Peyer's patch (tissue), 4 donors: ENCODE data around the gene ATP12A. TPM values are rescaled to one million over a fixed set of nuclear protein-coding genes. Genes with fewer than 3 reads are reported as not detected.

Source experiments
- DNase-seq, 3 donors: peaks; one replicate each; pipeline ENCODE4 v3.0.0-alpha.2; 2017 to 2019
- H3K27ac ChIP-seq, 4 donors: fragments of 200-600 bp; sonication (generic); one replicate each; pipeline ENCODE4 v1.5.1; 2016 to 2019
- H3K27me3 ChIP-seq, 2 donors: fragments of 200-600 bp; sonication (generic); one replicate each; pipeline ENCODE4 v1.5.1; 2019
- H3K36me3 ChIP-seq, 3 donors: fragments of 200-600 bp; sonication (generic); one replicate each; pipeline ENCODE4 v1.5.1; 2016 to 2019
- H3K4me1 ChIP-seq, 4 donors: fragments of 200-600 bp; sonication (generic); one replicate each; pipeline ENCODE4 v1.5.1; 2016 to 2019
- H3K4me3 ChIP-seq, 4 donors: fragments of 200-600 bp; sonication (generic); 1 replicate in 3 of 4; 2 replicates in 1 of 4; pipeline ENCODE4 v1.5.1; 2016 to 2019; ENCODE audit warnings: mild to moderate bottlenecking in 1 of 4
- H3K9me3 ChIP-seq, 4 donors: fragments of 200-600 bp; sonication (generic); one replicate each; pipeline ENCODE4 v1.5.1; 2016 to 2019; ENCODE audit warnings: mild to moderate bottlenecking in 1 of 4
- POLR2A ChIP-seq, 2 donors: fragments of 450-650 bp; IDR thresholded peaks; one replicate each; pipeline ENCODE4 v1.5.1; 2017; ENCODE audit warnings: antibody characterized with exemption in 2 of 2, mild to moderate bottlenecking in 2 of 2, moderate library complexity in 2 of 2
- total RNA-seq, 4 donors: library from RNA; depleted of rRNA; stranded (reverse); fragments of >200 nt; gene quantifications; one replicate each; pipeline ENCODE4 v1.1.0, GENCODE V29; 2016
- TF ChIP-seq, protein P1 (sequence below), 6 experiments: fragments of 450-650 bp in 4 of 6; fragments of 200-600 bp in 2 of 6; sonication (generic) in 1 of 6; IDR thresholded peaks; one replicate each; pipeline ENCODE4 v1.5.1; 2017 to 2019; ENCODE audit warnings: antibody characterized with exemption in 6 of 6, mild to moderate bottlenecking in 3 of 6, moderate library complexity in 1 of 6

ATP12A gene
- total RNA-seq, 4 donors from 2014 or later = not detected

DNA sequence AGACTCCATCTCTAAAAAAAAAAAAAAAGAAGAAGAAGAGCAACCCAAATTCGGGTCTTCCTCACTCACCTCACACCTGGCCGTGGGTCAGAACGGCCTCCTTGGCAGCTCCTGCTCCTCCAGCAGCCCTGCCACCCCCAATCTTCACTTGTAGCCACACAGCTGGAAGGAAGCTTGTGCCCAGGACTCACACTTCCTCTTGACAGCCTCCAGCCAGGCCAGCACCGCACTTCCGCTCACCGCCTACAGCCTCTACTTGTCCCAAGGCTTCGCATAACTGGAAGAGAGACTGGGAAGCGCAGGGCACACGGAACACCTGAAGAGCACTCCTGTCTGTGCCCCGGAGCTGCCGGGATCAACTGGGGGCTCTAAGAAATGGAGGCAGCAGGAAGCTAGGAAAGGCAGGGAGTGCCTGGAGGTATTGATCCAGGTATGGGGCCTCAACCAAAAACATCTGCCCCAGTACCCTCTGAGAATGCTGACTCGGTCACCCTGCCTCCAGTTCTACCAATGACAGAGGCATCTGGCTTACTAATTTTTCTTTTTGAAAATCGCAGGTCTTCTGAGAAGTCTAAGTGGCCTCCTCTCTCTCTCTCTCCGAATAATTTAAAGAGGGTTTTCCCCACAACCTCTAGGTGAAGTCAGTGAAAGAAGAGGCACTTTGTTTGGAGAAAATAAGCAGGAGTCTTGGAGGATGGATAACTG is 31.1 kb upstream of the ATP12A start:
- H3K27ac ChIP-seq = no peak overlapping the region
- H3K4me3 ChIP-seq = no peak overlapping the region
- no peak for DNase-seq
- no peaks in the 10 kb centered on the region for H3K36me3 ChIP-seq
- H3K9me3 ChIP-seq = no peaks in the 10 kb centered on the region
- TF ChIP-seq POLR2A (IDR thresholded peaks at IDR 0.05) = no peak
- TF ChIP-seq, protein P1, sequence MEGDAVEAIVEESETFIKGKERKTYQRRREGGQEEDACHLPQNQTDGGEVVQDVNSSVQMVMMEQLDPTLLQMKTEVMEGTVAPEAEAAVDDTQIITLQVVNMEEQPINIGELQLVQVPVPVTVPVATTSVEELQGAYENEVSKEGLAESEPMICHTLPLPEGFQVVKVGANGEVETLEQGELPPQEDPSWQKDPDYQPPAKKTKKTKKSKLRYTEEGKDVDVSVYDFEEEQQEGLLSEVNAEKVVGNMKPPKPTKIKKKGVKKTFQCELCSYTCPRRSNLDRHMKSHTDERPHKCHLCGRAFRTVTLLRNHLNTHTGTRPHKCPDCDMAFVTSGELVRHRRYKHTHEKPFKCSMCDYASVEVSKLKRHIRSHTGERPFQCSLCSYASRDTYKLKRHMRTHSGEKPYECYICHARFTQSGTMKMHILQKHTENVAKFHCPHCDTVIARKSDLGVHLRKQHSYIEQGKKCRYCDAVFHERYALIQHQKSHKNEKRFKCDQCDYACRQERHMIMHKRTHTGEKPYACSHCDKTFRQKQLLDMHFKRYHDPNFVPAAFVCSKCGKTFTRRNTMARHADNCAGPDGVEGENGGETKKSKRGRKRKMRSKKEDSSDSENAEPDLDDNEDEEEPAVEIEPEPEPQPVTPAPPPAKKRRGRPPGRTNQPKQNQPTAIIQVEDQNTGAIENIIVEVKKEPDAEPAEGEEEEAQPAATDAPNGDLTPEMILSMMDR (IDR thresholded peaks at IDR 0.05) = no peak
- no peaks in the 10 kb centered on the region for H3K4me1 ChIP-seq
- H3K27me3 ChIP-seq = no peaks in the 10 kb centered on the region

DNA sequence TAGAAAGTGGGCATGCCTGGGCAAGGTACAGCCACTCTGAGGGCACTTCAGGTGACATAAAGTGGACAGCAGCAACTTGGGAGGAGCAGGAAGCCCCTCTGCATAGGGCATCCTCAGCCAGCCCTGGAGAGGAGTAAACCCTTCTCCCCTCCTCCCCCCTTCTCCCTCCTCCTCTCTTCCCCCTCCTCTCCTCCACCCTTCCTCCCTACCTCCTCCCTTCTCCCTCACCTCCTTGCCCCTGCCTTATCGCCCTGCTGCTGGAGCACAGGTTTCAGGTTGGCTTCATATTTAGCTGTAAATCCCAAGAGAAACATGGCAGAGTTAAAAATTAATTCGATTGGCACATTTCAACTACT is 30.5 kb upstream of the ATP12A start:
- H3K9me3 ChIP-seq = no peaks in the 10 kb centered on the region
- no peak for DNase-seq
- no peaks in the 10 kb centered on the region for H3K27me3 ChIP-seq
- H3K36me3 ChIP-seq = no peaks in the 10 kb centered on the region
- no peak overlapping the region for H3K27ac ChIP-seq
- H3K4me1 ChIP-seq = no peaks in the 10 kb centered on the region
- no peak overlapping the region for H3K4me3 ChIP-seq
- TF ChIP-seq, protein P1 (IDR thresholded peaks at IDR 0.05) = no peak
- TF ChIP-seq POLR2A (IDR thresholded peaks at IDR 0.05) = no peak

DNA sequence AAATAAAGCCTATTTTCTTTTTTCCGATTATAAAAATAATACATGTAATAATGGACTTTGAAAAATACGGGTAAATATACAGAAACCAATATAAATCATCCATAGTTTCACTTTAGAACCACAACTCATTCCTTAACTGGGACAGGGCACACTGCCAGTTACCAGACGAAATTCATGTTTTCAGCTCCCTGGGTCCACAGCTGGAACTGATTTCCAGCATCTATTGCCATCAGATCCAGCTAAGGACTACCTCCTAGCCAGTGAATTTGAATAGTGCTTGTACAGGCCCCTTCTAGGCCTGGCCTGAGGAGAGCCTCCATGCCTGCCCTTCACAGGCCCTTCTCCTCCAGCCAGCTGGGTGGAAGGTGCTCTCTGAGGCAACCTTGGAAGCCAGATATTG is 30.0 kb upstream of the ATP12A start:
- Histone ChIP-seq H3K36me3 (no peaks in the 10 kb centered on the region), H3K27ac (peak overlapping the region in 1 of 4 donors; percentile 59)
- no peak for DNase-seq

DNA sequence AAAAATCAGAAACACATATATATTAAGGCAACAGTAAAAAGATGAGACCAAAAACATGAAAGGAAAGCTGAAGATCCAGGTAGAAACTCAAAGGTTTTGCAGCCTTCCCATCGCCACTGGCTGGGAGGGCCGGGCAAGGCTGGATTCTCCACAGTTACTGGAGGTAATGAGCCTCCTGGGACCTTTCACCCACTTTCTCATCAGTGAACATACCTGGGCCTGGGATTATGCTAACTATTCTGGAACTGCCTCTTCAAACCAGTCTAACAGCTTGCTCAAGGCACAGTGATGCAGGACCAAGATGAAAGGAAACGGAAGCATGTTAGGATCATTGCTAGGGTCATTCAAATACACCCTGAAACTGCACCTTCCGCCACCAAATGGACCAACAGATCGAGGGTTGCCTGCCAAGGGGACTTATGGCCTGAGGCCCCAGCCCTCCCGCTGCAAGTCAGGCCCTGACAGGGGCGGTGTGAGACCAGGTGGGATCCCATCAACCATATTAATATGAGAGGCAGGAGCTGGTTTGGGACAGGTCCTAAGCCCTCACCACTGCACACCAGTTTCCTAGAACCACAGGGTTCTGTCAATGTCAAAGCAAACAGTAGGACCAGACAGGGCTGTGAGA is 28.4 kb upstream of the ATP12A start:
- no peaks in the 10 kb centered on the region for H3K4me1 ChIP-seq
- H3K27me3 ChIP-seq = no peaks in the 10 kb centered on the region
- H3K4me3 ChIP-seq = no peak overlapping the region
- DNase-seq = peak in 1 of 3 donors; percentile 68
- no peaks in the 10 kb centered on the region for H3K9me3 ChIP-seq
- no peaks in the 10 kb centered on the region for H3K36me3 ChIP-seq
- peak overlapping the region in 1 of 4 donors; percentile 68 for H3K27ac ChIP-seq
- TF ChIP-seq, protein P1 (IDR thresholded peaks at IDR 0.05) = no peak
- no peak for TF ChIP-seq POLR2A (IDR thresholded peaks at IDR 0.05)

More for the DNA sequence above, 30.0 kb upstream of the ATP12A start:
- Histone ChIP-seq H3K4me3 (no peak overlapping the region), H3K9me3 (no peaks in the 10 kb centered on the region), H3K4me1 (no peaks in the 10 kb centered on the region), H3K27me3 (no peaks in the 10 kb centered on the region)
- TF ChIP-seq, protein P1 (IDR thresholded peaks at IDR 0.05) = no peak
- no peak for TF ChIP-seq POLR2A (IDR thresholded peaks at IDR 0.05)

DNA sequence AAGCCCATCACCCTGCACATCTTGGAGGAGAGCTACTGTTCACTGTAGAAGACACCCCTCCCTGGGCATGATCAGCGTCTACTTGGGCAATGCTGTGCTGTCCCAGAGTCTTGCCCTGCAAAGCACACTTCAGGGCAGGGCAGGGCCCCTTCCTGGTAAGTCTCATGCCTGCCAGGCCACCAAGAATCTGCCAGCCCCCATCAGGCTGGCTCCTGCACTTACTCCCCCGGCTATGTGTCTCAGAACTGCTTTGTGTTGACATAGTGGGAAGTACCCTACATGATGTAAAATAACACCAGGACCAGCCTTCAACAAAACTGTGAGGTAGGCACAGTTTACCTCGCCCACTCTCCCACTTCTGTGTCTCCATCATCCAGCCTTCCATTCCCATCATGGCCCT is 27.8 kb upstream of the ATP12A start:
- Histone ChIP-seq H3K27ac (peak overlapping the region in 1 of 4 donors; percentile 68), H3K9me3 (no peaks in the 10 kb centered on the region), H3K4me1 (no peaks in the 10 kb centered on the region), H3K27me3 (no peaks in the 10 kb centered on the region), H3K36me3 (no peaks in the 10 kb centered on the region), H3K4me3 (no peak overlapping the region)
- no peak for DNase-seq
- TF ChIP-seq POLR2A (IDR thresholded peaks at IDR 0.05) = no peak
- TF ChIP-seq, protein P1 (IDR thresholded peaks at IDR 0.05) = no peak
